ENCODE data around the gene IL31RA. TPM values are rescaled to one million over a fixed set of nuclear protein-coding genes. Genes with fewer than 3 reads are reported as not detected.
"Not testable (repeated sequence)": the region's sequence is repeated elsewhere in the genome, so short reads cannot be mapped to it uniquely, and the experiment has no call there.

IL31RA gene
- total RNA-seq, 1 donor from 2014 or later: 4.1 TPM

- no peak for DNase-seq
These were observed 75.3 kb downstream of the IL31RA start for GRCh38 chr5:55926476-55926875.

DNA sequence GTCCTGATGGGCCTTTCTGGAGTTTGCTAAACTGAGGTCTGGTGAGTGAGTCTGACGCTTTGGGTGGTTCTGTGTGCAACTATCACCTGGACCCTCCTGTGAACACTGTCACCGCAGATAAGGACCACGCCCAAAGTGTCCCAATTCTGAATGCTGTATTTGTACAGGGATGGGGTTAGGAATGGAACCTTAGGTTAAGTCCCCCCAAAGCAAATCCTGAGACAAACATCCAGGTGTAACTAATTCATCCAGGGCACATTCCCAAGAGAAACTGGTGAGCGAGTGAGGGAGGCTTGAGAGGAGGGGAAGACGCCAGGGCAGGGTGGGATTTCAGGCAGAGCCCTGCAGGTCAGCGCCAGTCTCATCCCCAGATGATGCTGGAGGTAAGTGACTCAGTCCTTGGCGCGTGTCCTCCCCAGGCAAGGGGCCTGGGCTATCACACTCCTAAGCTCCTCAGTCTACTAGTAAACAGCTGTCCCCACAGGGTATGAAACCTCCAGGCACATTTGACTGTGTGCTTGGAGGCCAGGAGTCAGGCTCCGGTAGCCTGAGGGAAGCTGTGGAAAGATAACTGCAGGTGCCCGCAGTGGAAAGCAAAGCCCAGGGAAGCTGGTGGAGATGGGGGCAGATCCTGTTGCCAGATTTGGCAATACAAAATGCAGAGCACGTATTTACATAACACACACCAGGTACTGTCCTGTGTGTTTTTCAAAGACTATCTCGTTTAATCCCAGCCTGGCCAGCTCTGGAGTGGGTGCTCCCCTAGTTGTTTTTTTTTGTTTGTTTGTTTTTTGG, 76.9 kb downstream of the IL31RA start:
- DNase-seq: no peak

- no peak for DNase-seq
These were observed 78.1 kb downstream of the IL31RA start for GRCh38 chr5:55929020-55929799.

DNA sequence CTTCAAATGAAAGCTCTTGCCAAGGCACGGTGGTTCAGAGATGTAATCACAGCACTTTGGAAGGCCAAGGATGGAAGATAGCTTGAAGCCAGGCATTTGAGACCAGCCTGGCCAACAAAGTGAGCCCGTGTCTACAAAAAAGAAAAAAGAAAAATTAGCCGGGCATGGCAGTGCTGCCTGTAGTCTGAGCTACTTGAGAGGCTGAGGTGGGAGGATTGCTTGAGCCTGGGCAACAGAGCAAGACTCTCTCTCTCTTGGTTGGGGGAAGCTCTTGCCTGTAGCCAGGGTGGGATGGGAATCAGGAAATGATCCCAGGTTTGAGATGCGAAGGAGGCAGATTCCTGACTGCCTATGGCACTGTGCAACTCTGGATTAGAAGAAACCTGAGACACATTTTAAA, 81.5 kb downstream of the IL31RA start:
- no peak for DNase-seq

GRCh38 chr5:55933377-55934114, 82.4 kb downstream of the IL31RA start:
- DNase-seq: no peak

DNA sequence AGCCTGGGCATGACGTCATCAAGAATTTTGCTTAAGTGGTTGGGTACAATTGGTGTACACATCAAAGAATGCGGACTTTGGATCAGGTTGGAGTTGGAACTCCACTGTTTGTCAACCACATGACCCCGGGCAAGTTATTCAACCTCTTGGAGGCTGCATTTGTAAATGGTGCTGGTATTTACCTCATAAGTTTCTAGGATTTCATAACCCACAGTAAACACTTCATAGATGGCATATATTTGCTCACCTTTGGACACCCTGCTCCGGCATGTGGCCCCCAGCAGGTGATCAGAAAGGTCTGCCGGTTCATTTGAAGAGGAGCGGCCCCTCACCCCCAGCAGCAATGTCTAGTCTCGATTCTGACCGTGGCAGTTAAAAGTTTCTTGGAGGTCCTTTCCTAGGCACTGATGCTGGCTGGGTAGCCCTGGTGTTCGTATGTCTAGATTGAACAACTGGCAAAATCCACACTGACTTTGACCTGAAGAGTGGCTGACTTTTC, 83.0 kb downstream of the IL31RA start:
- DNase-seq: no peak

DNA sequence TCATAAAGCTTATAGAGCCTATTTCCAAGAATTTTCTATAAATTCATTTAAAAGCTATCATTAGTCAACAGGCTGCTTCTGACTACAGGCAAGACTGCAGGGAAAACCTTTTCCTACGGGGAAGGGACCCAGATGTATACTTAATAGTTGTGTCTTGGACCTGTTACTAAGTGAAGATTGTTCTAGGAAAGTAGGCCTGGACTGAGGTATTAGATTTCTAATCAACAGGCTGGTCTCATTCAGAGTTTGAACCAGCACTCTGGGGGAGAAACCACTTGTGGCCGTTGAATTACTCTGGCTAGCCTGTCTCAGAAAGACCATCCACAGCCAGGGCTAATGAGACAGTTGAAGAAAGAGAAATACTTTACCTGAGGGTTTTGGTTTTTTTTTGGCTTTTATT, 83.6 kb downstream of the IL31RA start:
- no peak for DNase-seq

- no peak for DNase-seq
These were observed 84.2 kb downstream of the IL31RA start for GRCh38 chr5:55935371-55935770.

GRCh38 chr5:55936100-55936693, 85.0 kb downstream of the IL31RA start:
- DNase-seq: peak; percentile 87

DNA sequence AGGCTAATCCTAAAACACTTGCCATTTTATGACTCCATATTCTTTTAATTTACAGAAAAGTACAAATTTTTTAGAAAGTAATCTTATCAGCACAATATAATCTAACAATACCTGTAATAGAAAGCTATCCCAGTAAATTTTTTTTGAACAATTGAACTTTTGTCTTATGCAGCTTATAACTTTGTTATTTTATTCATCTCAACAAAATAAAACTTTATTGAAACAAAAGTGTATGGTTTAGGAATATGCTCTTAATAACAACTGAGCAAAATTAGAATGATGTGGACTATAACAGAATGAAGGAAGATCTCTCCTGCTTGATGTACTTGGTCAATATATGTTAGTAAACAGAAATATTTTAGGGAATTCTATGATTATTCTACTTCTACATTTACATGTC, 86.4 kb downstream of the IL31RA start:
- DNase-seq: not testable (repeated sequence)

GRCh38 chr5:55941154-55941553, 90.0 kb downstream of the IL31RA start:
- DNase-seq: not testable (repeated sequence)

DNA sequence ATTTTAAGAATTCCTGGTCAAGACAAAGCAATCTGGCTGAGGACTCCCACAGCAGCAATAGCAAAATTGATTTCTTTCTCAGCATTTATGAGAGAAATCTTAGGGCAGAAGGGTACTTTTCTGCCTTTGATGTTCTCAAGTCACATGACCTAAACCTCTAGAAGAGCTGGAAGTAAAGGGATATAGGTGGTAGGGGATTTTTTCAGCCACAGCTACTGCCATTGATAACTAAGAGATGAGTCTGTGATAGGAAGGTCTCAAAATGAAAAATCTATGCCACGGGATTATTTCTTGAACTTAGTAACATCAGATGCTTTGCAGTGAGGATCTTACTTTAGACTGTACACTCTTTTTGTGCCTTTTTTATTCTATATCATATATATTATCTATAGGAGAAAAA, 108.1 kb downstream of the IL31RA start:
- DNase-seq: no peak

DNA sequence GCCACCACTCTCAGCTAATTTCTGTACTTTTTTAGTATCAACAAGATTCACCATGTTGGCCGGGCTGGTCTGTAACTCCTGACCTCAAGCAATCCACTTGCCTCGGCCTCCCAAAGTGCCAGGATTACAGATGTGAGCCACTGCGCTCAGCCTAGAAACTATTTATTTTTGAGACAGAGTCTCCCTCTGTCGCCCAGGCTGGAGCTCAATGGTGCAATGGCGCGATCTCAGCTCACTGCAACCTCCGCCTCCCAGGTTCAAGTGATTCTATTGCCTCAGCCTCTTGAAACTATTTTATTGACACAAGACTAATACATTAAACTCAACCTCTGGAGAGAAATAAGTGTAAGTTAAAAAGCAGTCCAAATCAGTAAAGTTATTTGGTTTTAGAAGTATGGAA, 109.6 kb downstream of the IL31RA start:
- no peak for DNase-seq

GRCh38 chr5:55965525-55965924, 114.4 kb downstream of the IL31RA start:
- DNase-seq: no peak

- DNase-seq: no peak
These were observed 115.1 kb downstream of the IL31RA start for GRCh38 chr5:55966284-55966683.

- DNase-seq: no peak
These were observed 118.8 kb downstream of the IL31RA start for GRCh38 chr5:55969956-55970355.

Small RNA genes lying within 50 kb of the gene (small RNA-seq; reads per million reads assigned to genes)
- not detected for gene AC016596.1 (ENCODE audit: low replicate concordance)

Other genes starting within 250 kb of the IL31RA start
- 33.8 TPM for gene SLC38A9, start 139.0 kb upstream of the IL31RA start, total RNA-seq
- gene DDX4, start 113.3 kb upstream of the IL31RA start, total RNA-seq: not detected
- 254 TPM for gene IL6ST, start 143.6 kb downstream of the IL31RA start, total RNA-seq